IPS-NIHi7 (cell line): Measurements from ENCODE around the gene TAF1D.
"Not testable (repeated sequence)": the region's sequence is repeated elsewhere in the genome, so short reads cannot be mapped to it uniquely, and the experiment has no call there.

ENCODE experiments used
- DNase-seq: peaks from one replicate; pipeline ENCODE4 v3.0.0; 2012; ENCODE audit warnings: mixed read lengths; ENCODE audit errors: extremely low spot score

The TAF1D gene

GRCh38 chr11:93741094-93741881, at the start of gene TAF1D, which contains the start of gene C11orf54:
TSS of gene TAF1D (minus strand) at chr11:93741495. CDS start at chr11:93739304, 2,191 bp downstream.
TSS of gene C11orf54 (plus strand) at chr11:93741672. CDS start at chr11:93747394, 5,722 bp downstream.
- DNase-seq = peak; percentile 91

GRCh38 chr11:93784935-93785360, 43.7 kb upstream of the TAF1D start:
- DNase-seq = peak; percentile 23

- DNase-seq = peak; percentile 97
Measured at GRCh38 chr11:93784145-93784934, 43.0 kb upstream of the TAF1D start, which contains the start of gene MED17. TSS of gene MED17 (plus strand) at chr11:93784282. CDS start at chr11:93784514, 232 bp downstream.

GRCh38 chr11:93783765-93784144, 42.5 kb upstream of the TAF1D start:
- DNase-seq = no peak

GRCh38 chr11:93783362-93783761, 42.1 kb upstream of the TAF1D start:
- DNase-seq = no peak

GRCh38 chr11:93775289-93775688, 34.0 kb upstream of the TAF1D start:
- peak; percentile 38 for DNase-seq

- not testable (repeated sequence) for DNase-seq
Measured at GRCh38 chr11:93774560-93774959, 33.3 kb upstream of the TAF1D start.

- DNase-seq = no peak
Measured at GRCh38 chr11:93773601-93774200, 32.4 kb upstream of the TAF1D start.

GRCh38 chr11:93773045-93773477, 31.8 kb upstream of the TAF1D start:
- DNase-seq = peak; percentile 26

GRCh38 chr11:93772123-93772522, 30.8 kb upstream of the TAF1D start:
- no peak for DNase-seq

GRCh38 chr11:93770160-93770559, 28.9 kb upstream of the TAF1D start:
- DNase-seq = no peak

GRCh38 chr11:93767018-93767417, 25.7 kb upstream of the TAF1D start:
- no peak for DNase-seq

- no peak for DNase-seq
Measured at GRCh38 chr11:93766504-93766903, 25.2 kb upstream of the TAF1D start.

GRCh38 chr11:93765551-93765950, 24.3 kb upstream of the TAF1D start:
- DNase-seq = no peak

- DNase-seq = no peak
Measured at GRCh38 chr11:93761910-93762309, 20.6 kb upstream of the TAF1D start.

- DNase-seq = not testable (repeated sequence)
Measured at GRCh38 chr11:93759123-93759522, 17.8 kb upstream of the TAF1D start.

GRCh38 chr11:93757924-93758865, 16.9 kb upstream of the TAF1D start:
- DNase-seq = no peak

GRCh38 chr11:93757301-93757700, 16.0 kb upstream of the TAF1D start:
- DNase-seq = no peak

- no peak for DNase-seq
Measured at GRCh38 chr11:93756748-93757147, 15.5 kb upstream of the TAF1D start.

GRCh38 chr11:93753241-93753640, 11.9 kb upstream of the TAF1D start:
- DNase-seq = no peak

- no peak for DNase-seq
Measured at GRCh38 chr11:93751001-93751400, 9.7 kb upstream of the TAF1D start.
